Mucosa of stomach (tissue), 1 donor: Measurements from ENCODE around the gene NMNAT3.

Source experiments
- H3K27me3 ChIP-seq: one replicate; pipeline ENCODE4 v1.7.0; 2013; ENCODE audit warnings: mild to moderate bottlenecking, low read length; ENCODE audit not compliant: control insufficient read depth, insufficient read depth
- H3K36me3 ChIP-seq: one replicate; pipeline ENCODE4 v1.7.0; 2013; ENCODE audit warnings: low read length; ENCODE audit not compliant: control insufficient read depth, insufficient read depth
- H3K4me1 ChIP-seq: one replicate; pipeline ENCODE4 v1.7.0; 2013; ENCODE audit warnings: mild to moderate bottlenecking, low read length; ENCODE audit not compliant: control insufficient read depth, insufficient read depth
- H3K4me3 ChIP-seq: one replicate; pipeline ENCODE4 v1.7.0; 2013; ENCODE audit warnings: low read length
- H3K9ac ChIP-seq: one replicate; pipeline ENCODE4 v1.7.0; 2013; ENCODE audit warnings: mild to moderate bottlenecking, low read length, moderate library complexity
- H3K9me3 ChIP-seq: one replicate; pipeline ENCODE4 v1.7.0; 2013; ENCODE audit warnings: mild to moderate bottlenecking, low read length, moderate library complexity; ENCODE audit not compliant: control insufficient read depth
- donor health status: Pancreatic carcinoma.

The NMNAT3 gene

DNA sequence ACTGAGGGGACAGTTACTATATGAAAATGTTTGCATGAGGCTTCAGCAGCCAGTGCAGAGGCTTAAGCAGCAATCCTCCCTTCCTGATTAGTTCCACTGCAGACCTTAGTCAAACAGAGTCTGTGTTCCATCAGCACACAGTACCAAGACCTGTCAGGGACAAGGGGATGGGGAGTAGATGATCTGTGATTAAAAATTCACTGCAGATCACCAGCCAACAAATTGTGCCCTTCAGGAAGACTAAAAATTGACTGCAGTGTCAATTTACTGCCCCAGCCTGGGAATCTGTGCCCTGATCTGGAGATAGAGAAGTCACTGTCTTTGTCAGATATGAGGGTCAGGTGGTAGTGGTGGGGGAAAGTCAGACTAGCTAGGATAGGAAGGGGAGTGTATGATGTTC, 13.8 kb upstream of the NMNAT3 start:
- Histone ChIP-seq H3K27me3 (peaks cover 4% of the 10 kb centered on the region), H3K4me1 (no peaks in the 10 kb centered on the region), H3K9ac (no peak overlapping the region), H3K4me3 (no peak overlapping the region), H3K36me3 (no peaks in the 10 kb centered on the region), H3K9me3 (no peaks in the 10 kb centered on the region)

DNA sequence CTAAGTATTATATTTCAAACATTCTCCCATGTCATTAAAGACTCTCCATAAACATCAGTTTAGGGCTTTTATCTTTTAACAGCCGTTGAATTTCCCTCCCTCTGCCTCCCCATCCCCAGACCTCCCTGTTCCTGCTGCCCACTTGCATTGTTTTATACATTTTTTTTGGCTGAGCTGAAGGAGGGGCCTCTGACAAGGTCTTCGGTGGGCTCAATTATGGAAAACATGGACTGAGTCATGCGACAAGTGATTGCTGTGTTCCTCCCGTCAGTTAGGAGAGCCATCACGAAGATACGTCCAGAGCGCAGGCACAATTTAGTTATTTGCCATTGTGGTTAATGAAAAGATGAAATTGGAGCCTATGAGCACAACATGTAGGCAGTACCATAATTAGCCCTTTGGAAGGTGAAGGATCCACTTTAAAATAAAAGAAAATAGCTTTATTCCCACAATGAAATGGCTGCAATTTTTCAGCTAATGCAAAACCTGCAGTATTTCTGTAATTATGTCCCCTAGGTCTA, 12.0 kb upstream of the NMNAT3 start:
- Histone ChIP-seq H3K4me3 (no peak overlapping the region), H3K9ac (no peak overlapping the region), H3K36me3 (no peaks in the 10 kb centered on the region), H3K4me1 (no peaks in the 10 kb centered on the region), H3K27me3 (peaks cover 4% of the 10 kb centered on the region), H3K9me3 (no peaks in the 10 kb centered on the region)

DNA sequence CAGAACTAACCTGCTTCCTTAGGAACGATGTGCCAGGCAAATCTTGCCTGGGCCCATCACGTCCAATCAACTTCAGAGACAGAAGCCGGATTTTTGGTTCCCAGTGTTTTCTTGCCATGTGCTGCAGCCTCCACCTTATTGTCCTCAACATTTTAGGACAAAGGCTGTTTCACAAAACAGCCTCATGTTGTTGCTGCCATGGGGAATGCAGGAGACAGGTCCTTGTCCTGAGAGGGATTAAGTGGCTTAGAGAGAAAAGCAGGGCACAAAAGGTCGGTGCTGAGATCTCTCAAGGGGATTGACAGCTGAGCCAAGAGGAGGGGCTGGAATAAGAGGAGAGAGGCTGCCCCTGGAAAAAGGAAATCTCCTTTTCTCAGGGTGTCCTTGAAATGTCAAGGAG, 11.3 kb upstream of the NMNAT3 start:
- no peaks in the 10 kb centered on the region for H3K4me1 ChIP-seq
- H3K4me3 ChIP-seq = no peak overlapping the region
- H3K36me3 ChIP-seq = no peaks in the 10 kb centered on the region
- no peaks in the 10 kb centered on the region for H3K9me3 ChIP-seq
- H3K27me3 ChIP-seq = peaks cover 4% of the 10 kb centered on the region
- H3K9ac ChIP-seq = no peak overlapping the region

DNA sequence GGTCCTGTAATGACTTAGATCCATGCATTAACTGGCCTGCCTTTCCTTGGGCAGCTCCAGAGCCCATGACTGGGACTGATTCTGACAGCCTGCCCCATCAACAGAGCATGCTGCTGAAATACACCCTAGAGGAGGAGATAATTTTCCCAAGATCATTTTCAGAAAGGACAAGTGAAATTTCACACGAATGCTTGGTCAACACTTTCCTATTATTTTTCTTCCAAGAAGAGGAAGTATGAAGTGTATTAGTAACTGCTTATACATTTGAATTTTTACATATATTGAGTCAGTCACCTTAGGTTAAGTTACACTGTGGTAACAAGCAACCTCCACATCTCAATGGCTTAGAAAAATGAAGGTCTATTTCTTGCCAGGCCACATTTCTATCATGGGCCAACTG, 9.7 kb upstream of the NMNAT3 start:
- H3K4me3 ChIP-seq = no peak overlapping the region
- H3K36me3 ChIP-seq = no peaks in the 10 kb centered on the region
- H3K4me1 ChIP-seq = no peaks in the 10 kb centered on the region
- no peak overlapping the region for H3K9ac ChIP-seq
- H3K9me3 ChIP-seq = no peaks in the 10 kb centered on the region
- H3K27me3 ChIP-seq = peaks cover 4% of the 10 kb centered on the region

DNA sequence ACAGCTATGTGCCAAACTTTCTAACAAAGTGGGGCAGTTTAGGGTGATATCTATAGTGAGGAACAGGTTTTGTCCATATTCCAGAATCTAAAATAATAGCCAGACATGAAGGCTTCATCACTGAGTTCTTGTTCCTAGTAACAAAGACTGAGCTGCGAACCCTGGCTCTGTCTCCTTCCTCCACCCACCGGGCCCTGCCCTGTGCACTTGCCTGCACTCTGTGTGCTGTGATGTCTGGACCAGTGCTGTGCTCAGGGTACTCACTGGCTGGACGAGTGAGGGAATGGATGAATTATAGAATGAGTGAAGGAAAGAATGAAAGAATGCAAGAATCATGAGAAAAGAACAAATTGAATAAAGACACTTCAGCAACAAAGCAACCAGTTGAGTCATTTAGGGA, 8.9 kb upstream of the NMNAT3 start:
- Histone ChIP-seq H3K36me3 (no peaks in the 10 kb centered on the region), H3K9me3 (no peaks in the 10 kb centered on the region), H3K27me3 (peaks cover 4% of the 10 kb centered on the region)

DNA sequence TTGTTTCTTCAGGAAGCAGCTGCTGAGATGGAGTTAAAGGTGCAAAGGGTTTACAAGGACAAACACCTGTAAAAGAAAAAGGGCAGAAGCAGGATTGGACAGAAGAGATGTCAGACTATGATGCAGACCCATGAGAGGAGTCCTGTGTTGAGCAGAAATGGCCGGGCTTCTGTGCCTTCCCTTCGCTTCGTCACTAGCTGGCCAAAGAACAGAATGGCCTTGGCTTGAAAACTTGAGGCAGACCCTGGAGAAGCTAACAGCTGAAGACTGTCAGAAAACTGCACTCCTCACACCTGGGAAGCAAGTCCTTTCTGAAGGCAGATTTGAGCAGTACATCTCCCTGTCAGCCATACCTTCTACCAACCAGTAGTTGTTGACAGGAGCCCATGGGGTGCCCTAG, 8.4 kb upstream of the NMNAT3 start:
- H3K9ac ChIP-seq = no peak overlapping the region
- no peaks in the 10 kb centered on the region for H3K9me3 ChIP-seq
- H3K36me3 ChIP-seq = no peaks in the 10 kb centered on the region
- H3K4me3 ChIP-seq = no peak overlapping the region
- peaks cover 4% of the 10 kb centered on the region for H3K27me3 ChIP-seq
- no peaks in the 10 kb centered on the region for H3K4me1 ChIP-seq

More for the DNA sequence above, 8.9 kb upstream of the NMNAT3 start:
- Histone ChIP-seq H3K4me1 (no peaks in the 10 kb centered on the region), H3K4me3 (no peak overlapping the region), H3K9ac (no peak overlapping the region)

DNA sequence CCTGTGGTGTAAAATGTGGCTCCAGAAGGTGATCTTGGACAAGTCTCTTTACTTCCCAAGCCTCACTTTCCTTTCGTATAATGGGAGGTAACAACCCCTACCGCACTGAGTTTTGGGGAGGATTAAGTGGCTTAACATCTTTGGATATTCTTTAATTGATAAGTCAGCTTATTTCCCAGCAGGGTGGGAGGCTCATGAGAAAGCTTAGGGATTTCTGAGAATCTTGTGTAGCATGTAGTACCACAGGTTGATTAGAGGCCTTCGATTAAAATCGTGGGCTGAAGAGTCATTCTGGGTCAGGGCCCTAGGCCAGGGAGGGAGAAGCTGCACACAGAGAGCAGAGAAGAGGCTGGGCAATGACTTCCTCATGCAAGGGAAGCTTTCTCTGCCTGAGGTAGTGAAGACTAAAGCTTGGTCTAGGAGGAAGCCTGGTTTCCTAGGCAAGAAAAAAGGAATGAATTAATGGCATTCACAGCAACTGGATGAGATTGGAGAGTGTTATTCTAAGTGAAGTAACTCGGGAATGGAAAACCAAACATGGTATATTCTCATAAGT, 1.5 kb upstream of the NMNAT3 start:
- Histone ChIP-seq H3K27me3 (no peaks in the 10 kb centered on the region), H3K36me3 (no peaks in the 10 kb centered on the region), H3K4me1 (peaks cover 8% of the 10 kb centered on the region), H3K9ac (no peak overlapping the region), H3K9me3 (no peaks in the 10 kb centered on the region), H3K4me3 (no peak overlapping the region)

DNA sequence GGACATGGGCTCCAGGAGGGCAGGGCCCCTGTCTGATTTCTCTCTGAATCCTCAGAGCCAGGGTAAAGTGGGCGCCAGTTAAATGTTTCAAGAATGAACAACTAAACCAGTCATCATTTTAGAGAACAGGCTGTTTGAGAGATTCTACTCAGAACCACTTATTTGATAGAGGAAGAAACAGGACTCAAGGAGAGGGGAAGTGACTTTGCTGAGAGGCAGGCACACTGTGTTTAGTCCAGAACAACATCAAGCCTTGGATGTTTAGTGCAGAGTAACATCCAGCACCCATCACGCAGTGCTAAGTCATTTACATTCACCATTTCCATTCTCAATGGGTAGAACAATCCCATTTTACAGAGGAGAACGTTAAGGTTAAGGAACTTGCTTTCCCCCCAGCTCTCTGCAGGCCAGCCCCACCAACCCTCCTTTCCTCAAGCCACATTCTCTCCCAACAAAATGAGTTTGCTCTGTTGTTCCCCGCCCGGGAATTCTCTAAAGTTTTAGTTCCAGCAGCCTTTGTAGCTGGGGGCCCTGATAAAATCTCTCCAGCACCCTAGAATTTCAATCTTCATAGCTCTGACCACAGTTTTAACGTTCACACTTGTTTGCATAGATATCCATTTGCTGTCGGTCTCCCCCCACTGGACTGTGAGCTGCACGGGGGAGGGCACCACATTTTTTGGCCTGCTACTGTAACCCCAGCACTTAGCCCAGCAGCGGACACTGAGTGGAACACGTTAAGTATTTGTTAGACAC, 962 bp downstream of the NMNAT3 start:
- peak overlapping the region; percentile 63 for H3K9ac ChIP-seq

DNA sequence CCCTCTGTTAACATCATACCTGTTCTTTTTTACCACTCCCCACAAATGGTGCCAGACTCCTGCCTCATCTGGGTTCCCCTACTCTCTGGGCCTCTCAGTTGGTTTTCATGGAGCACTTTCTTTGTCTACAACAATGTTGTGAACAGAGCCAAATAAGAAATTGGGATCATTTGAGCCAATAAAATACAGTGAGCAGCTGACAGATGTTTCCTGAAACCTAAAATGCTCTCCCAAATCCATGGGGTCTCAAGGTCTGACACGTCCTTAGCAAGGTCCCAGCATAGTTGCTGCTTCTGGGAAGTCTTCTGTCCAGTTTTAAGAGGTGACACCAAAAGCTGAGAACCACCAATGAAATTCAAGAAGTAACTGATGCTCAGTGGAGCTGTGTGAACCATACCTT, 1.7 kb downstream of the NMNAT3 start:
- H3K9me3 ChIP-seq = no peaks in the 10 kb centered on the region
- no peaks in the 10 kb centered on the region for H3K36me3 ChIP-seq
- H3K4me3 ChIP-seq = no peak overlapping the region
- H3K27me3 ChIP-seq = no peaks in the 10 kb centered on the region
- H3K4me1 ChIP-seq = peaks cover 8% of the 10 kb centered on the region
- H3K9ac ChIP-seq = no peak overlapping the region

More for the DNA sequence above, 962 bp downstream of the NMNAT3 start:
- H3K4me3 ChIP-seq = peak overlapping the region; percentile 95
- H3K36me3 ChIP-seq = no peaks in the 10 kb centered on the region
- no peaks in the 10 kb centered on the region for H3K27me3 ChIP-seq
- H3K9me3 ChIP-seq = no peaks in the 10 kb centered on the region
- peaks cover 8% of the 10 kb centered on the region for H3K4me1 ChIP-seq

DNA sequence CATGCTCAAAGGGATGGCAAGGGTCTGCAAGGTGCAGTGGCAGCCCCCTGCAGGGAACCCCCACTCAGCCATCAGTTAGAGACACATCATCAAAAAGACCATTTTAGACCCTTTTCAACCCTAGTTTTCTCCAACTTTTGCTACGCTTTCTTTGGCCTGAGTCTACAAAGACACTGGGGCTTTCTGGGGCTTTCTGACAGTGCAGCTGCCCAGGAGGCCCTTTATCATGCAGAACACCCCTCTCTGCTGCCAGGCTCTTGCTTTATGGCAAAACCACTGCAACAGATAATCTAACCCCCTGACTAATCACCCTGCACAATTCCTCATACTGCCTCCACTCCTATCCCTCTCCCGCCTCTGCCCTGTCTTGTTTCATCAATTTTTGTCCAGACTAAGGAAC, 2.4 kb downstream of the NMNAT3 start:
- Histone ChIP-seq H3K9me3 (no peaks in the 10 kb centered on the region), H3K36me3 (no peaks in the 10 kb centered on the region), H3K4me3 (no peak overlapping the region), H3K27me3 (no peaks in the 10 kb centered on the region), H3K9ac (no peak overlapping the region), H3K4me1 (peaks cover 8% of the 10 kb centered on the region)

DNA sequence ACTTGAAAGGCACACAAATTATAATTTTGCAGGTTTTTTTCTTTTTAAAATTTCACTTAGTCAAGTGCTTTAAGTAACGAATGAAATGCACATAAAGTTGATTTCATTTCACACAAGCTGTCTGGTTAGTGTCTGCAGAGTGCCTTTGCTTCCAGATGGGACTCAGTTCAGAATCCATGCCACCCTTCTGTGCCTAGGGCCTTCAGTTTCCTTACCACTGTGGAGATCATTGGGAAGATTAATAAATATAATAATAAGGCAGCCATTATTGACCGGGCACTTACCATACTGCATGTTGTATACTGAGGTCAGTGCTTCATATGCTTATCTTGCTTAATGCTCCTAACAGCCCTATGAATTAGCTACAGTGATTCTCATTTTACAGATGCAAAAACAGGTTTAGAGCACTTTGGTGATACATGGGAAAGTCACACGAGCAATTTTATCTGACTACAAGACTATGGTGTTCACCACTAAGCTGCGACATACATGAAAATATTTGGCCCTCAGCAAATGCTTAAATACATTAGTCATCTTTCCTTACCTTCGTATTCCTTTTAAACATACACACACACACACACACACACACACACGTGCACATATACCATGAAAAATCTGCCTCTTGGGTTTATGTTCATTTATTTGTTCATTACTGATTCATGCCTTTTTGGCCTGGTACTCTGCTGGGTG, 3.1 kb downstream of the NMNAT3 start:
- no peaks in the 10 kb centered on the region for H3K36me3 ChIP-seq
- H3K27me3 ChIP-seq = no peaks in the 10 kb centered on the region
- H3K4me1 ChIP-seq = peaks cover 8% of the 10 kb centered on the region
- H3K9me3 ChIP-seq = no peaks in the 10 kb centered on the region
- H3K4me3 ChIP-seq = no peak overlapping the region
- H3K9ac ChIP-seq = no peak overlapping the region

DNA sequence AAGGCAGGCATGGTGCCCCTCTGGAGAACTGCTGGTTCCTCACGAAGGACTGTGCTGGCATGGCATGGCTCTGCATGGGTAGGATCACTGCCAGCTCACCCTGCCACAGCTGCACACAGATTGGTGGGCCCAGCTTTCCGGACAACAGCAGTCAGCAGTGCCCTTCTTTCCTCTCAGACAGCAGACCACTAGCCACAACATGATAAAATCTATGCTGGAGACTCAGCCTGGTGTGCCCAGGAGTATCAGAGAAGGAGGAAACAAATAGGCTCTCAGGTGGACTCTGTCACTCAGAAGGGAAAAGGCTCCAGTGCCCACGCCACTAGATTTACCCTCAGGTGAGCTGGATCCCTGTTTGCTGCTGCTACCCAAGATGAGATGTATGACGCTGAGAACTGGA, 4.9 kb downstream of the NMNAT3 start:
- H3K9me3 ChIP-seq = no peaks in the 10 kb centered on the region
- no peaks in the 10 kb centered on the region for H3K27me3 ChIP-seq
- H3K4me1 ChIP-seq = peaks cover 8% of the 10 kb centered on the region
- H3K36me3 ChIP-seq = no peaks in the 10 kb centered on the region
- no peak overlapping the region for H3K4me3 ChIP-seq
- no peak overlapping the region for H3K9ac ChIP-seq
